ENCODE results near the gene ASPSCR1. TPM values are rescaled to one million over a fixed set of nuclear protein-coding genes. Genes with fewer than 3 reads are reported as not detected.

ASPSCR1 gene
- total RNA-seq, 1 experiment from 2014 or later, result 37.7 TPM

- H3K9me3 Mint-ChIP-seq (ENCODE audit: low read depth, unreplicated experiment), result no peaks in the 10 kb centered on the region
- H3K27ac Mint-ChIP-seq (ENCODE audit: unreplicated experiment), result no peak overlapping the region
- peaks cover 53% of the 10 kb centered on the region for H3K36me3 Mint-ChIP-seq (ENCODE audit: insufficient read depth, unreplicated experiment)
- BruUV-seq (replicated peaks), result no TSS peak
- H3K4me1 Mint-ChIP-seq (ENCODE audit: low read depth, unreplicated experiment), result peaks cover 8% of the 10 kb centered on the region
- DNase-seq, result no peak
- intact Hi-C loops (cut with micrococcal nuclease; ENCODE audit: unreplicated experiment), result no loop called here
- H3K4me3 Mint-ChIP-seq (ENCODE audit: low read depth, unreplicated experiment), result no peak overlapping the region
- CTCF ChIA-PET, result interaction anchor here (0.6 kb wide), 1 partner anchor 78 kb away, joined by 5 read pairs; no protein-coding TSS in a partner anchor
- no peaks in the 10 kb centered on the region for H3K27me3 Mint-ChIP-seq (ENCODE audit: unreplicated experiment)
- no peak for TF ChIP-seq CTCF (IDR thresholded peaks at IDR 0.05; ENCODE audit: unreplicated experiment)
Measured at GRCh38 chr17:82025401-82026107, 48.1 kb downstream of the ASPSCR1 start.

GRCh38 chr17:82028246-82028645 is 50.8 kb downstream of the ASPSCR1 start:
- TF ChIP-seq CTCF (IDR thresholded peaks at IDR 0.05; ENCODE audit: unreplicated experiment), result no peak
- no peak for DNase-seq
- intact Hi-C loops (cut with micrococcal nuclease; ENCODE audit: unreplicated experiment), result no loop called here
- BruUV-seq (replicated peaks), result no TSS peak
- Mint-ChIP-seq H3K27me3 (ENCODE audit: unreplicated experiment) (no peaks in the 10 kb centered on the region), H3K36me3 (ENCODE audit: insufficient read depth, unreplicated experiment) (peaks cover 36% of the 10 kb centered on the region), H3K4me1 (ENCODE audit: low read depth, unreplicated experiment) (no peaks in the 10 kb centered on the region), H3K4me3 (ENCODE audit: low read depth, unreplicated experiment) (no peak overlapping the region), H3K27ac (ENCODE audit: unreplicated experiment) (no peak overlapping the region), H3K9me3 (ENCODE audit: low read depth, unreplicated experiment) (no peaks in the 10 kb centered on the region)
- CTCF ChIA-PET, result no interaction called here

- no peak overlapping the region for H3K4me3 Mint-ChIP-seq (ENCODE audit: low read depth, unreplicated experiment)
- H3K27ac Mint-ChIP-seq (ENCODE audit: unreplicated experiment), result no peak overlapping the region
- intact Hi-C loops (cut with micrococcal nuclease; ENCODE audit: unreplicated experiment), result no loop called here
- DNase-seq, result no peak
- H3K9me3 Mint-ChIP-seq (ENCODE audit: low read depth, unreplicated experiment), result no peaks in the 10 kb centered on the region
- BruUV-seq (replicated peaks), result no TSS peak
- CTCF ChIA-PET, result no interaction called here
- H3K27me3 Mint-ChIP-seq (ENCODE audit: unreplicated experiment), result no peaks in the 10 kb centered on the region
- no peaks in the 10 kb centered on the region for H3K4me1 Mint-ChIP-seq (ENCODE audit: low read depth, unreplicated experiment)
- no peak for TF ChIP-seq CTCF (IDR thresholded peaks at IDR 0.05; ENCODE audit: unreplicated experiment)
- peaks cover 29% of the 10 kb centered on the region for H3K36me3 Mint-ChIP-seq (ENCODE audit: insufficient read depth, unreplicated experiment)
Measured at GRCh38 chr17:82028966-82029365, 51.5 kb downstream of the ASPSCR1 start.

- Mint-ChIP-seq H3K4me3 (ENCODE audit: low read depth, unreplicated experiment) (no peak overlapping the region), H3K36me3 (ENCODE audit: insufficient read depth, unreplicated experiment) (peaks cover 26% of the 10 kb centered on the region), H3K4me1 (ENCODE audit: low read depth, unreplicated experiment) (no peaks in the 10 kb centered on the region), H3K27me3 (ENCODE audit: unreplicated experiment) (no peaks in the 10 kb centered on the region), H3K9me3 (ENCODE audit: low read depth, unreplicated experiment) (no peaks in the 10 kb centered on the region), H3K27ac (ENCODE audit: unreplicated experiment) (no peak overlapping the region)
- no TSS peak for BruUV-seq (replicated peaks)
- DNase-seq, result no peak
- CTCF ChIA-PET, result no interaction called here
- no peak for TF ChIP-seq CTCF (IDR thresholded peaks at IDR 0.05; ENCODE audit: unreplicated experiment)
- intact Hi-C loops (cut with micrococcal nuclease; ENCODE audit: unreplicated experiment), result no loop called here
Measured at GRCh38 chr17:82029391-82029790, 52.0 kb downstream of the ASPSCR1 start.

Measured in Calu3 (cell line).